Measurements from ENCODE around the gene CFHR3. TPM values are rescaled to one million over a fixed set of nuclear protein-coding genes. Genes with fewer than 3 reads are reported as not detected.

Gene CFHR3
- total and polyA plus RNA-seq, 9 of the 15 experiments (the other 6 are each of a cell fraction or from before 2014, with no cell fraction given), result 0.14 to 0.47 (median 0.24) TPM

GRCh38 chr1:196774175-196774574 lies 465 bp upstream of the CFHR3 start (continued):
- no peak for TF ChIP-seq MGA (IDR thresholded peaks at IDR 0.05)
- no peak for TF ChIP-seq FIP1L1 (IDR thresholded peaks at IDR 0.05; ENCODE audit: low read depth, low read length, poor library complexity, severe bottlenecking)
- TF ChIP-seq, protein P1, sequence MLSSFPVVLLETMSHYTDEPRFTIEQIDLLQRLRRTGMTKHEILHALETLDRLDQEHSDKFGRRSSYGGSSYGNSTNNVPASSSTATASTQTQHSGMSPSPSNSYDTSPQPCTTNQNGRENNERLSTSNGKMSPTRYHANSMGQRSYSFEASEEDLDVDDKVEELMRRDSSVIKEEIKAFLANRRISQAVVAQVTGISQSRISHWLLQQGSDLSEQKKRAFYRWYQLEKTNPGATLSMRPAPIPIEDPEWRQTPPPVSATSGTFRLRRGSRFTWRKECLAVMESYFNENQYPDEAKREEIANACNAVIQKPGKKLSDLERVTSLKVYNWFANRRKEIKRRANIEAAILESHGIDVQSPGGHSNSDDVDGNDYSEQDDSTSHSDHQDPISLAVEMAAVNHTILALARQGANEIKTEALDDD (IDR thresholded peaks at IDR 0.05), result no peak
- TF ChIP-seq PCBP2 (IDR thresholded peaks at IDR 0.05; ENCODE audit: low read depth, low read length, poor library complexity, severe bottlenecking), result no peak
- no peak for TF ChIP-seq TAF9B (IDR thresholded peaks at IDR 0.05; ENCODE audit: partially characterized antibody)
- TF ChIP-seq ZNF184 (CRISPR knock-in tag; IDR thresholded peaks at IDR 0.05), result no peak
- TF ChIP-seq ZNF785 (CRISPR knock-in tag; IDR thresholded peaks at IDR 0.05), result no peak
- TF ChIP-seq SIN3A (IDR thresholded peaks at IDR 0.05; ENCODE audit: borderline replicate concordance in 2 of 2, control insufficient read depth in 1 of 2, low read depth in 2 of 2, low read length in 2 of 2), result no peak
- TF ChIP-seq OTX1 (CRISPR knock-in tag; IDR thresholded peaks at IDR 0.05), result no peak
- TF ChIP-seq TOE1 (IDR thresholded peaks at IDR 0.05; ENCODE audit: borderline replicate concordance), result no peak
- no peak for TF ChIP-seq TOE1 (CRISPR knock-in tag; IDR thresholded peaks at IDR 0.05; ENCODE audit: borderline replicate concordance, low read depth)

Data from K562 (cell line).